Stimulated activated CD4-positive, alpha-beta T cell treated with anti-CD3 and anti-CD28 coated beads, Interleukin-15, amount 100 ng/mL, for 24 hours (primary cell): Measurements from ENCODE around the gene HMGN5.

ENCODE experiments used
- DNase-seq: peaks from one replicate; pipeline ENCODE4 v3.0.0-alpha.2; 2020

HMGN5 gene

GRCh38 chrX:81201671-81202455, at the start of gene HMGN5, which contains the start of gene SH3BGRL:
Gene HMGN5 (minus strand): TSS chrX:81201913. CDS start chrX:81121549, 80,364 bp downstream.
Gene SH3BGRL (plus strand): TSS chrX:81202102. CDS start chrX:81202201, 99 bp downstream.
- DNase-seq, result peak; percentile 76

DNA sequence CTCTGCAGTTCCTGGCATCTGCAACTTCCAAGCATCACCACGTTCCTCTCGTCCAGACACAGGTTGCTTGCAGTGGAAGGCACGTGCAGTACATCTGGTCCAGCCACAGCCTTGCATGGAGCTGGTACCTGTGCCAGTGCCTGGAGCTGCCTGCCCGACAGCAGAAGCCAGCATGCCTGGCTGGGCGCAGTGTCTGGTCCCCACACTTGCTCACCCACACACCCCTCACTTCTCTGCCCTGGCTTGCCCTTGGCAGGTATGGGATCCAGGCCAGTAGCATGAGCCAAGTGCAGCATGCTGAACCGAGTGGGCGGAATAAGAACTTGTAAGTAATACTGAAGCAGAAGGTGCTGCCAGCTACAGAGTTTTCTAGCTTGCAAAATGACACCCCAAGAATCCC, 40.0 kb upstream of the HMGN5 start:
- DNase-seq, result no peak

DNA sequence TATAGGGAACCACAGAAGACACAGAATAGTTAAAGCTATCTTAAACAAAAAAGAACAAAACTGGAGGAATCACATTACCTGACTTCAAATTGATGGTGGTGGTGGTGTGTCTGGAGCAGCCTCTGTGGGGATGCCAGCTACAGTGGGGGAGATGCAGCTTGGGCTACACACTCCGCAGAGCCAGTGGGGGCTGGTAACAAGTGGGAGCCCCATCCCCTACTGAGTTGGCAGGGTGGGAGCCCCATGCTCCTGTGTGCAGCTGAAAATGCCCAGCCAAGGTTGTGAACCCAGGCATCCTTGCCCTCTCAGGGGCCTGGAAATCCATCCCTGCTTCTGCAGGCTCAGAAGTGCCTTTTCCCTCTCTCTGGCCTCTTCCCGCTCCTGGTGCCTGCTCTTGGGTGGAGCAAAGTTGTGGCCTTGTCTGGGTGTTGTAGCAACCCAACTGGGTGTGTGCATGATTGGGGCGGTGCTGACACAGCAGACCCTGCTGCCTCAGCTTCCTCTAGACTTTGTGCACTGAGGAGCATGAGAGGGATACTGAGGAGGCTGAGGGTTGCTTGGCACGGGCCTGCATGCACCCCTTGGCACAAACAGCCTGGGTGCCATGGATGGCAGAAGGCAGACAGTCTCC, 39.1 kb upstream of the HMGN5 start:
- DNase-seq, result no peak

GRCh38 chrX:81238166-81238565, 36.5 kb upstream of the HMGN5 start:
- no peak for DNase-seq

DNA sequence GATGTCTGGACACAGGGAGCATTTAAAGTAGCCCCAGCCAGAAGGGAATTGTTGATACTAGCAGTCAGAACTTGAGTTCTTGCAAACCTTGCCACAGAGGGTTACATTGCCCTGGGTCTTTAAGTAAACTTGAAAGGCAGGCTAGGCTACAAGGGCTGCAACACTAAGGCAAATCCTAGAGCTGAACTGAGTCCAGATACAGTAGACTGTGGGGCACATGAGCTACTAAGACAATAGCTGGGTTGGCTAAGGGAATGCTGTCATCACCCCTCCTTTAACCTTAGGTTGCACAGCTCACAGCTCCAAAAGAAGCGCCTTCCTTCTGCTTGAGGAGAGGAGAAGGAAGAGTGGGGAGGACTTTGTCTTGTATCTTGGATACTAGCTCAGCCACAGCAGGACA, 35.8 kb upstream of the HMGN5 start:
- DNase-seq, result no peak

DNA sequence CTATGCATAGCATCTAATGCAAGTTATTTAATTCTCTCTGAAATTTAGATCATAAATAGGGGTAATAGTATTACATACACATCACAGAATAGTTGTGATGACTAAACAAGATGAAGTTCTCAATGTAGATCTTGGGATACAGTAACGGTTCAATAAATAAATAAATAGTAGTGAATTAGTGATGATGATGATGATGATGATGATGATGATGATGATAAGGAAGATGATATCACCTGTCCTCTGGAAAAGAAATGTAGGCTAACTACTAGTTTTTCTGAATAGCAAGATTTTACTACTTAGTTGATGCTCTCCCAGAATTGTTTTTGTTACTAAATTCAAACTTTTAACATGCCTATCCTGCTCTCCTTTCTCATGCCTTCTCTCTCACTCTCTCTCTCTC, 30.5 kb upstream of the HMGN5 start:
- DNase-seq, result no peak

DNA sequence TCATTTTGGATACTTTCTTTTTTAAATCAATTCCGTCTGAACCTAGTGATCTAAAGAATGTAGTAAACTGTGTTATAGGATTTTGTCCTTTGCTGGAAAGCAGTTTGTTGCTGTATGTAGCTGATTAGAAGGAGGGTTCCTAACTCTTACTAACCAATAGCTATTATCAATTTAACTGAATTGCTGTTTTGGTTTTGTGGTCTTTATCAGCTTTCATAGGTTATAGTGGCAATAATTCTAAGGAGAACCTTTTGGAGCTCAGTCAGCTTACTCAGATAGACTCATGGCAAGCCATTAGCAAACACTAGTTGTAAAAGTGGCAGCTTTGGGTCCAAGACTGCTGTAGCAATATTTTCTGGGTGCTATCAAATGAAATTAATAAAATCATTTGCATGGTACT, 29.8 kb upstream of the HMGN5 start:
- DNase-seq, result no peak

DNA sequence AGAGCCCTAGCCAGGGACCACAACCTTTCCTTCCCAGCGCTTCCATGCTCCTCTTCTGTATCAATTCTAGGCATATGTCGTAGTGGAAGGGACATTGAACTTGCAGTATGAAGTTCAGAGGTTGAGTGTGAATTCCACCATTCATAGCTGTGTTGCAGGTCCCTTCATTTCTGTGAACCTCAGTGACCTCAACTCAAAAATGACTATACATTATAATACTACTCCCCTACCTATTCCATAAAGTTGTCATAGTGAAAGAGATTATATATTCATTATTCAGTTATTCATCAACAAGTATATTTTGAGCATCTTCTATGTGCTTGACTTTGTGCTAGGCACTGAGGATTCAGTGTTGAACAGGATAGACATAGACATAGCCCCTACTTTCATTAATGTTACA, 28.2 kb upstream of the HMGN5 start:
- DNase-seq, result no peak

DNA sequence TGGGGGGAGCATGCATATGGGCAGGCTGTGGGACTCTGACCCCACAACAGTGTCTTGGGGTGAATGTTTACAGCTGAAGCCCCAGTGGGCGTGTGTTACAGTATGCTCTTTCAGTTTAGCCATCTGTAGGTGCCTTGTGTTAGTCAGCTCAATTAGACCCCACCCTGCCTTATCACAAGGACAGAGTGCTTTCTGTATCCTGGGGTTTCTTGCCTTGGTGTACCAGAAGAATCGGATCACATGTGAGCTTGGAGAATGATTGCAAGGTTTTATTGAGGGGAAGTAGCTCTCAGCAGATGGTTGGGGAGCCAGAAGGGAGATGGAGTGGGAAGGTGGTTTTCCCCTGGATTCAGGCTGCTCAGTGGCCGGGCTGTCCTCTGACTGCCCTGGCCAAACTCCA, 27.5 kb upstream of the HMGN5 start:
- DNase-seq, result no peak

GRCh38 chrX:81215685-81216084, 14.0 kb upstream of the HMGN5 start:
- no peak for DNase-seq

DNA sequence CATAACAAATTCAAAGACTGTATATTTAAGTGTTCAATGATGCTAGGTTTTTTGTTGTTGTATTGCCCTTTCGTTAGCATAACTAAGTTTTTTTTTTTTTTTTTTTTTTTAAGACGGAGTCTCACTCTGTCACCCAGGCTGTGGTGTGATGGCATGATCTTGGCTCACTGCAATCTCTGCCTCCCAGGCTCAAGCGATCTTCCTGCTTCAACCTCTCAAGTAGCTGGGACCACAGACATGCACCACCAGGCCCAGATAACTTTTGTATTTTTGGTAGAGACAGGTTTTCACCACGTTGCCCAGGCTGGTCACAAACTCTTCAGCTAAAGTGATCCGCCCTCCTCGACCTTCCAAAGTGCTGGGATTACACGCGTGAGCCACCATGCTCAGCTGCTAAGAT, 7.2 kb upstream of the HMGN5 start:
- no peak for DNase-seq

DNA sequence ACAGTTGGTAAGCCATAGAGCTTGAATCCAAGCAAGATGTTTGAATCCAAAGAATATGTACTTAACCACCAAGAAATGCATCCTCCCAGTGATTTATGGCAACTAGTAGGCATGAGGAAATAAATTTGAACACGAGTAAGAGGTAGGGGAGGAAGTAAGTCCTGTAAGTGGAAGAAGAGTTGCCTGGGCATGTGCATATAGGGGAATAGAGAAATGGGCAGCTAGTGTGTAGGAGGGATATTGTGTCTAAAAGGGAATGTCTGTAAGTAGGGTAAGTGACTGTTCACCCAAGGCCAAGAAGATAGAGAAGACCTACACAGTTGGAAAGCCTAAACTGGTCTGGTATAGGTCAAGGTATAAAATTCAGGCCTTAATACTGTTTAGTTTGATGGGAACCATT, 4.8 kb upstream of the HMGN5 start:
- DNase-seq, result no peak

DNA sequence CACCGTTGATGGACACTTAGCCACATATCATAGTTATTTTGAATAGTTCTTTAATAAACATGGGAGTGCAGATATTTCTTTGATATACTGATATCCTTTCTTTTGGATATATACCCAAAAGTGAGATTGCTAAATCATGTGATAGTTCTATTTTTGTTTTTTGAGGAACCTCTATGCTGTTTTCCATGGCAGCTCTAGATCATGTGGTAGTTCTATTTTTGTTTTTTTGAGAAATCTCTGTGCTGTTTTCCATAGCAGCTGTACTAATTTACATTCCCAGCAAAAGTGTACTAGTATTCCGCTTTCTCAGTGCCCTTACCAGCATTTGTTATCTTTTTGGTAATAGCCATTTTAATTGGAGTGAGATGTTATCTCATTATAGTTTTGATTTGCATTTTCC, 3.8 kb upstream of the HMGN5 start:
- DNase-seq, result no peak

GRCh38 chrX:81202943-81203342, 1.2 kb upstream of the HMGN5 start:
- DNase-seq, result no peak

DNA sequence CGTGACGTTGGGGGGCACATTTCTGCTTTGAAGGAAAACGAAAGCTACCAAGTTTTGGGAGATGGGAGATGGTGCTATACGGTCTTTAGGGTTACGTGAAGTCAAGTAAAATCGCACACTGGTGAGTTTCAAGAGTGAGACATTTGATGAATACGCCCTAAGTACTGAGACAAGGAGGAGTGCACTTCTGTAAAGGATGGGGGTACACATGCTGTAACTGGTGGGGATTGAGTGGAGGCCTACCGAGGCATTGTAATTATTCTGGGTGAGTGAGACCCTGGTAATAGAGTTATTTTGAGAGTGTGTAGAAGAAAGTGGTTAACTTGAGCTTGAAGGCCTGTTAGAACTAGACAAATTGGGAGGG, 725 bp upstream of the HMGN5 start:
- no peak for DNase-seq

DNA sequence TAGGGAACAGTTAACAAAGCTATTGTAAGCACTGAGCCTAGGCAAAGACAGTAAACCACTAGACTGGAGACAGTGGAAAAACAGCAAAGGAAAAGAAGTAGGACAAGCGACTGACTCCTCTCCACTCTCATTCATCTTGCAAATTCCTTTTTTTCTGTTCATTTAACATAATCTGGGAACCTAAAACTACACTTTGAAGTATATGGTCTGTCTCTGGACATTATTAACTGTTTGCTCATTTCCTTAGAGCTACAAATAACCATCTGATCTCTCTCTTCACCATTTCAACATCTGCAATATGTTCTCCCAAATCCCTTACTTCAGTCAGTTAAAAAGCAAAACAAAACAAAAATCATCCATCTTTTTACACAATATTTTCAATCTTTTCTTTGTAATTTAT, 642 bp downstream of the HMGN5 start:
- no peak for DNase-seq

DNA sequence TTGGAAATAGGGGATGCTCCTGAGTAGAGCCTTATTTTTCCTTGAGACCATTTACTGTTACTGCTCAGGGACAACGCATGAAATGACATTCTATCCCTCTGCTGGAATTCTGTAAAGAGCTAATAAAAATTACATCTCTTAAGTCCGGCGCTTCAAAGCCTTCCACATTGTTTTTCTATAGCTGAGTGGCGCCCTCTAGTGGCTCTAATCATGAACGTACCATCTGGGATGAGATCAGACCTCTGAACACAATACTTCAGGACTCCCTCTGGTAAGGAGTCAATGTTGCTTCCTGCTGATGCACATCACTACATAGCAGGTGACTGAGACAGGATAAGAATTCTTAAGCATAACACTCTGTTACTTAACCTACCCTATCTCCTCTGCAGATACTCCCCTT, 6.0 kb downstream of the HMGN5 start:
- DNase-seq, result peak; percentile 58

DNA sequence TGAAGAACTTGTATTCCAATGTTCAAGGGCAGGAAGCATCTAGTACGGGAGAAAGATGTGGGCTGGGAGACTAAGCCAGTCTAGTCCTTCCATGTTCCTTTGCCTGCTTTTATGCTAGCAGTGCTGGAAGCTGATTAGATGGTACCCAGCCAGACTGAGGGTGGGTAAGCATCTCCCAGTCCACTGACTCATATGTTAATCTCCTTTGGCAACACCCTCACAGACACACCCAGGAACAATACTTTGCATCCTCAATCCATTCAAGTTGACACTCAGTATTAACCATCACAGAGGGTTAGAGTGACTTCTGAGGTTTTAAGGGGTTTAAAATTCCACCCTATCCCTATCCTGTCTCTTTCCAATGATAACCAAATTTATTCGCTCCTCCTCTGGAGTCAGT, 6.5 kb downstream of the HMGN5 start:
- DNase-seq, result no peak

DNA sequence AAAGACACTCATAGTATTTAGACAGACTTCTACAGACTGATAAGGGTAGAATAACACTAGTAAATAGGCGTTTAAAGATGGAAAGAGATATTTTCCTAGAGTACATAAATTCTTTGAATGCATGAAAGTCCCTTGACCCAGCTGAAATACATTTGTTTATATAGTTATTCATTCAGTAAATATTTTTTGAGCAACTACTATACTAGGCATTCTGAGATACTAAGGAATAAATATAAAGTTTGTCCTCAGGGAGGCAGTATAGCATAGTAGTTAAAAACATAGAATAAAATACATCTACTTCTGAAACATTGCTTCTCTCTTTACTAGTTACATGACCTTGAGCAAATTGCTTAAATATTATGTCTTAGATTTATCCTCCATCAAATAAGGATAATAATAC, 27.4 kb downstream of the HMGN5 start:
- DNase-seq, result no peak

GRCh38 chrX:81168391-81168790, 33.3 kb downstream of the HMGN5 start:
- DNase-seq, result no peak

- peak; percentile 87 for DNase-seq
Observed at GRCh38 chrX:81121513-81122363, 80.0 kb downstream of the HMGN5 start.

- DNase-seq, result peak; percentile 58
Observed at GRCh38 chrX:81120936-81121371, 80.8 kb downstream of the HMGN5 start.

GRCh38 chrX:81120258-81120935, 81.3 kb downstream of the HMGN5 start:
- DNase-seq, result peak; percentile 1
